HCT116 (cell line): ENCODE data around the gene C1orf50. TPM values are rescaled to one million over a fixed set of nuclear protein-coding genes. Genes with fewer than 3 reads are reported as not detected.

Source experiments
- ATAC-seq: fragments of 200-7000 bp; cut with Tn5 transposase; 2 replicates; pipeline ENCODE4 v1.9.1; 2020; ENCODE audit warnings: mild to moderate bottlenecking, moderate library complexity
- BruUV-seq: library from RNA; stranded (reverse); fragments of 400-500 nt; replicated peaks from 2 replicates; lab custom pipeline; 2021; lab: Mats Ljungman, UMichigan
- CTCF ChIA-PET: fragments of 300-600 bp; sonication (Branson Sonifier 250); formaldehyde crosslinking; loops from one replicate; lab custom pipeline; 2021; ENCODE audit warnings: antibody characterized with exemption; lab: Charles Lee
- POLR2A ChIA-PET: fragments of 300-600, 350-600 bp; sonication (Branson Sonifier 250); formaldehyde crosslinking; loops from one replicate; lab custom pipeline; 2021; ENCODE audit warnings: antibody characterized with exemption; lab: Charles Lee
- RAD21 ChIA-PET, 2 experiments: fragments of 300-600 bp; sonication (Branson Sonifier 250); formaldehyde crosslinking; loops; one replicate each; lab custom pipeline; 2023; ENCODE audit warnings: low total read pairs in 2 of 2; ENCODE audit not compliant: uncharacterized antibody in 2 of 2, unreplicated experiment in 2 of 2, low non-redundant PET in 1 of 2; lab: Charles Lee
- DNase-seq: peaks from one replicate; pipeline ENCODE4 v3.0.0-alpha.2; 2010; ENCODE audit warnings: low read depth, low spot score
- H2AFZ ChIP-seq: fragments of 200-600 bp; shearing (Covaris generic), sonication (generic); 2 replicates; pipeline ENCODE4 v1.6.1; 2017; ENCODE audit warnings: low read depth, mixed run types, mixed read lengths, antibody characterized with exemption, low read length; ENCODE audit not compliant: poor library complexity, severe bottlenecking
- H3K27ac ChIP-seq: 2 replicates; pipeline ENCODE4 v1.5.1; 2012; ENCODE audit warnings: low read depth, low read length
- H3K27me3 ChIP-seq: fragments of 200-600 bp; sonication (generic); 2 replicates; pipeline ENCODE4 v1.6.1; 2016; ENCODE audit warnings: mixed run types, low read length, mixed read lengths; ENCODE audit not compliant: insufficient read depth
- H3K36me3 ChIP-seq, 2 experiments: fragments of 200-500 bp in 1 of 2; fragments of 200-600 bp in 1 of 2; sonication (Bioruptor generic) in 1 of 2; sonication (generic) in 1 of 2; 2 replicates each; pipeline versions ENCODE4 v1.5.1 to v1.6.1; 2014 to 2016; ENCODE audit warnings: low read length in 2 of 2, inconsistent platforms in 1 of 2, mixed read lengths in 1 of 2, mixed run types in 1 of 2; ENCODE audit not compliant: insufficient read depth in 2 of 2, control insufficient read depth in 1 of 2
- H3K4me1 ChIP-seq, 2 experiments: fragments of 200-600 bp in 1 of 2; sonication (generic) in 1 of 2; 2 replicates each; pipeline versions ENCODE4 v1.5.1 to v1.6.1; 2012 to 2017; ENCODE audit warnings: low read length in 2 of 2, inconsistent platforms in 1 of 2, mild to moderate bottlenecking in 1 of 2, mixed read lengths in 1 of 2, mixed run types in 1 of 2, moderate library complexity in 1 of 2; ENCODE audit not compliant: insufficient read depth in 2 of 2, control insufficient read depth in 1 of 2
- H3K4me2 ChIP-seq: fragments of 200-600 bp; sonication (generic); 2 replicates; pipeline ENCODE4 v1.6.1; 2017; ENCODE audit warnings: mixed run types, low read length, mixed read lengths
- H3K4me3 ChIP-seq, 2 experiments: fragments of 200-600 bp in 1 of 2; sonication (generic) in 1 of 2; replicated peaks in 1 of 2; 2 replicates each; pipeline ENCODE4 v1.5.1; 2011 to 2016; ENCODE audit warnings: low read length in 2 of 2, control low read depth in 1 of 2, low read depth in 1 of 2, mild to moderate bottlenecking in 1 of 2, mixed read lengths in 1 of 2, mixed run types in 1 of 2
- H3K79me2 ChIP-seq: fragments of 200-600 bp; sonication (generic); 2 replicates; pipeline ENCODE4 v1.6.1; 2017; ENCODE audit warnings: mild to moderate bottlenecking, mixed run types, low read length, moderate library complexity, mixed read lengths; ENCODE audit not compliant: insufficient read depth
- H3K9ac ChIP-seq: fragments of 200-600 bp; sonication (generic); 2 replicates; pipeline ENCODE4 v1.6.1; 2016; ENCODE audit warnings: low read length, mixed read lengths
- H3K9me2 ChIP-seq: fragments of 200-600 bp; sonication (generic), shearing (Covaris generic); 2 replicates; pipeline ENCODE4 v1.6.1; 2017; ENCODE audit warnings: mixed run types, mild to moderate bottlenecking, moderate library complexity; ENCODE audit not compliant: insufficient read depth
- H3K9me3 ChIP-seq, 2 experiments: fragments of 200-500 bp in 1 of 2; fragments of 200-600 bp in 1 of 2; sonication (Bioruptor generic) in 1 of 2; sonication (generic) in 1 of 2; 2 replicates each; pipeline ENCODE4 v1.6.1; 2014 to 2017; ENCODE audit warnings: low read length in 2 of 2, mixed read lengths in 2 of 2, inconsistent platforms in 1 of 2, low read depth in 1 of 2, mild to moderate bottlenecking in 1 of 2, mixed run types in 1 of 2, moderate library complexity in 1 of 2; ENCODE audit not compliant: control insufficient read depth in 1 of 2, insufficient read depth in 1 of 2
- H4K20me1 ChIP-seq: fragments of 200-600 bp; sonication (generic), shearing (Covaris generic); 2 replicates; pipeline ENCODE4 v1.6.1; 2017; ENCODE audit warnings: mixed run types, mild to moderate bottlenecking, moderate library complexity; ENCODE audit not compliant: insufficient read depth
- CBX3 ChIP-seq: IDR thresholded peaks from 2 replicates; pipeline ENCODE4 v1.6.1; 2012; ENCODE audit warnings: low read depth
- EGR1 ChIP-seq: IDR thresholded peaks from 2 replicates; pipeline ENCODE4 v1.6.1; 2012; ENCODE audit warnings: low read depth
- ELF1 ChIP-seq: IDR thresholded peaks from 2 replicates; pipeline ENCODE4 v1.6.1; 2012; ENCODE audit warnings: low read depth, borderline replicate concordance
- EZH2phosphoT487 ChIP-seq: fragments of 200-600 bp; IDR thresholded peaks from 2 replicates; pipeline ENCODE4 v1.6.1; 2018; ENCODE audit warnings: antibody characterized with exemption, borderline replicate concordance
- FOSL1 ChIP-seq: IDR thresholded peaks from 2 replicates; pipeline ENCODE4 v1.6.1; 2012; ENCODE audit warnings: low read depth
- POLR2A ChIP-seq: IDR thresholded peaks from 2 replicates; pipeline ENCODE4 v1.7.0; 2011; ENCODE audit warnings: borderline replicate concordance; ENCODE audit not compliant: insufficient read depth, insufficient read length; ENCODE audit errors: extremely low read depth
- POLR2AphosphoS5 ChIP-seq: IDR thresholded peaks from 2 replicates; pipeline ENCODE4 v1.6.1; 2011; ENCODE audit warnings: mild to moderate bottlenecking, low read depth, low read length, moderate library complexity
- SP1 ChIP-seq: IDR thresholded peaks from 2 replicates; pipeline ENCODE4 v1.6.1; 2012; ENCODE audit warnings: low read depth
- SRF ChIP-seq: IDR thresholded peaks from 2 replicates; pipeline ENCODE4 v1.6.1; 2012; ENCODE audit warnings: low read depth
- TCF7L2 ChIP-seq: IDR thresholded peaks from 2 replicates; pipeline ENCODE4 v1.7.0; 2011; ENCODE audit warnings: borderline replicate concordance, inconsistent platforms; ENCODE audit not compliant: insufficient read depth, insufficient read length; ENCODE audit errors: extremely low read depth
- YY1 ChIP-seq: IDR thresholded peaks from 2 replicates; pipeline ENCODE4 v1.6.1; 2011; ENCODE audit warnings: low read length, low read depth, moderate library complexity, mild to moderate bottlenecking; ENCODE audit not compliant: insufficient replicate concordance; ENCODE audit errors: extremely low read depth
- ZNF274 ChIP-seq: fragments of 200-500 bp; sonication (Bioruptor generic); IDR thresholded peaks from 2 replicates; pipeline ENCODE4 v1.6.1; 2014; ENCODE audit warnings: mild to moderate bottlenecking, low read depth, low read length, inconsistent platforms
- intact Hi-C: fragments of 100-400 bp; cut with micrococcal nuclease; formaldehyde crosslinking; loops from 2 replicates; pipeline ENCODE4 v1.10.0; 2022
- total RNA-seq: library from RNA; stranded (reverse); gene quantifications from one replicate; pipeline ENCODE4 v1.2.1, GENCODE V29; 2021; ENCODE audit not compliant: unreplicated experiment
- TF ChIP-seq, protein P1 (sequence below): IDR thresholded peaks from 2 replicates; pipeline ENCODE4 v1.6.1; 2012

The C1orf50 gene
- total RNA-seq, 1 experiment from 2014 or later, result 5.8 TPM

DNA sequence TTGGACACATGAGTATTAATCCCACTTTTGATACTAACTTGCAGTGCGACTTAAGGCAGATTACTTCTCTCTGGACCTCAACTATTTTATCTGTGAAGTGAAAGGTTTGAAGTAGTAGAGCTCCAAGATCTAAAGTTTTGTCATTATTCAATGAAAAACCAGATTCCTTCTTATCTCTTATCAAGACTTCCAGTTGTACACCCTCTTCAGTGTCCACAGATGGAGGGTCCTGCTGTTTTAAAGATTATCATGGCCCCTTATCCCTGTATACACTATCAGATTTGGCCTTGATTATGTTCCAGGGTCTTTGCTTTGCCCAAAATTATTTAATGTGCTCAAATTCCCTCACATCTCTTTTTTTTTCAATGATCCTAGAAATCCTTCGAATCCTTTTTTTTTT lies 1.1 kb downstream of the C1orf50 start:
- RAD21 ChIA-PET, result no interaction called here
- Histone ChIP-seq H3K4me2 (peak overlapping the region; percentile 77), H3K9me3 (no peaks in the 10 kb centered on the region), H3K4me1 (peaks cover 11 to 18% of the 10 kb centered on the region in 2 experiments; a peak in 3 of 4 replicates), H3K9me2 (no peaks in the 10 kb centered on the region), H3K4me3 (peak overlapping the region; percentile 76 to 84), H3K79me2 (peaks cover 19% of the 10 kb centered on the region), H3K27ac (no peak overlapping the region), H3K9ac (peak overlapping the region; percentile 81), H4K20me1 (no peaks in the 10 kb centered on the region; the same call in 1 of the 2 replicates), H3K36me3 (no peaks in the 10 kb centered on the region), H3K27me3 (no peaks in the 10 kb centered on the region), H2AFZ (no peak overlapping the region)
- CTCF ChIA-PET, result interaction anchor here (3.4 kb wide), 1 partner anchor 10 kb away, joined by 23 read pairs; no protein-coding TSS in a partner anchor
- TF ChIP-seq CBX3 (no peak), POLR2AphosphoS5 (no peak), ZNF274 (no peak), YY1 (no peak), SP1 (no peak), EGR1 (no peak), POLR2A (no peak), ELF1 (no peak), FOSL1 (no peak), SRF (no peak), TCF7L2 (no peak), EZH2phosphoT487 (no peak)
- TF ChIP-seq, protein P1, sequence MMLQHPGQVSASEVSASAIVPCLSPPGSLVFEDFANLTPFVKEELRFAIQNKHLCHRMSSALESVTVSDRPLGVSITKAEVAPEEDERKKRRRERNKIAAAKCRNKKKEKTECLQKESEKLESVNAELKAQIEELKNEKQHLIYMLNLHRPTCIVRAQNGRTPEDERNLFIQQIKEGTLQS, result no peak
- POLR2A ChIA-PET, result no interaction called here
- ATAC-seq, result no peak
- TSS peak; percentile 68 for BruUV-seq
- intact Hi-C loops, result loop anchor here (10.0 kb wide), 1 partner anchor 1423 kb away; no protein-coding TSS in a partner anchor
- DNase-seq, result no peak
